ENCODE data around the gene ZNF500.
"Not testable (repeated sequence)": the region's sequence is repeated elsewhere in the genome, so short reads cannot be mapped to it uniquely, and the experiment has no call there.

ZNF500 gene

DNA sequence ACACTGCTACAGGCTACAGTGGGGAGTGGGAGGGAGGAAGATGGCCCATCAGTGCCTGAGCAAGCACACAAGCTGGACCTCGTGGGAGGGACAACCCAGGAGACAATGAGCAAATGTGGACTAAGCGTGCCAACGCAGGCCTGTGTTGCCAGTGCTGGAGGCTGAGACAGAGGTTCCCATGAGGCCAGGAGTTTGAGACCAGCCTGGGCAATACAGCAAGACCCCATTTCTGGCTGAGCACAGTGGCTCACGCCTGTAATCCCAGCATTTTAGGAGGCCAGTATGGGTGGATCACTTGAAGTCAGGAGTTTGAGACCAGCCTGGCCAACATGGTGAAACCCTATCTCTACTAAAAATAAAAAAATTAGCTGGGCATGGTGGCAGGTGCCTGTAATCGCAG, 28.6 kb downstream of the ZNF500 start:
- not testable (repeated sequence) for DNase-seq

DNA sequence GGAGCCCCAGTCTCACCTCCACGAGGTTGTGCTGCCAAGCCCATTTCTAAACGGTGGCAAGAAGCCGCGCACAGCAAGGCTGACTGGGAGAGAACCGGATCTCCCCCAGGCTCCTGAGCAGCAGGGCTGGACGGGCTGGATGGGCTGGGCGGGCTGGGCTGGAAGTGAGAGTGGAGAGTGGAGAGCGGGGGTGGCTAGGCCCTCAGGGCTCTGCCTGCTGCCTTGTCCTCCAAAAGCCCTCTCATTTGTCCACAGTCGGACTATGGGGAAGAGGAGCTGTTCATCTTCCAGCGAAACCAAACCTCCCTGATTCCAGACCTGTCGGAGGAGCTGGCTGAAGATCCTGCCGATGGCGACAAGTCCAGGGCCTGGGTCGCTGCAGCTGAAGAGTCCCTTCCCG, 29.4 kb downstream of the ZNF500 start:
- DNase-seq, result no peak

DNA sequence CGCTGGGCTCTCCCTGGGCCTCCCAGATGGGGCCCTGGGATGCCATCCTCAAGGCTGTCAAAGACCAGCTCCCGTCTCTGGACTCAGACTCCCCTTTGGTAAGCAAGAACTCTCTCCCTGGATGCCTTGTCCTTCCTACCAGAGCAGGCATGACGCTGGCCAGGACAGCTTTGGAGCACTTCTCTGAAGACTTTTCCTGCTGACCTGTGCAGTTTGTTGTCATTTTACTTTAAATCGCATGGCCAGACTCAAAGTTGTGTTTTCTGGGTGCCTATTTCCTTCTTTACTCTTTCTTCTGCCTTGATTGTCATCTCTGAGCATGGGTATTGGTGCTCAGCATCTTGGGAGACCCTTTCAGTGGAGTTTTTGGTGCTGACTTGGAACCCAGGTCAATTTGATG, 30.4 kb downstream of the ZNF500 start:
- no peak for DNase-seq

GRCh38 chr16:4734730-4735535, 32.0 kb downstream of the ZNF500 start:
- DNase-seq, result peak; percentile 62

GRCh38 chr16:4734063-4734729, 32.8 kb downstream of the ZNF500 start, which contains the start of the genes ANKS3 and DNAAF8:
ANKS3 (minus strand) TSS chr16:4734271; CDS start chr16:4730149, 4,122 bp downstream.
DNAAF8 (plus strand) TSS chr16:4734537; CDS start chr16:4736515, 1,978 bp downstream.
- peak; percentile 90 for DNase-seq

DNA sequence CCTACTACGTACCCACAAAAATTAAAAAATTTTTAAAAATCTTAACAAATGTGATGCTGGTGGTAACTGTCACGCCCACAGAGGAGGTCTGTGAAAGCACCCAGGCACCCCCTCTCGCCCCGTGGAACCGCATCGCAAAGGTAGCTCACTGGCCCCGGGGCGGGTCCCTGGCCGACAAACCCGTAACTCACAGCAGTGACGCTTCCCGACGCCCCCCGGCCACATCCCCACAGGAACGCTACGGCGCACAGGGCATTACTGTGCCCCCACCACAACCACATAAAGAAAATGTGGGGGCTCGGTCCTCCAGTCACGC, 33.3 kb downstream of the ZNF500 start:
- peak; percentile 62 for DNase-seq

DNA sequence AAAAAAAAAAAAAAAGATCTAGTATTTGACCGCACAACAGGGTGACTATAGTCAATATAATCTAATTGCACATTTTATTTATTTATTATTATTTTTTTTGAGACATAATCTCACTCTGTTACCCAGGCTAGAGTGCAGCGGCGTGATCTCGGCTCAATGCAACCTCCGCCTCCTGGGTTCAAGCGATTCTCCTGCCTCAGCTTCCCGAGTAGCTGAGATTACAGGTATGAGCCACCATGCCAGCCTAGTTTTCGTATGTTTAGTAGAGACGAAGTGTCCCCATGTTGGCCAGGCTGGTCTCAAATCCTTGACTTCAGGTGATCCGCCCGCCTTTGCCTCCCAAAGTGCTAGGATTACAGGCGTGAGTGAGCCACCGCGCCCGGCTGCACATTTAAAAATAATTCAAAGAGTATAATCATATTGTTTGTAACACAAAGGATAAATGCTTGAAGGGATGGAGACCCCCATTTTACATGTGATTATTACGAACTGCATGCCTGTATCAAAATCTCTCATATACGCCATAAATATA, 33.7 kb downstream of the ZNF500 start:
- DNase-seq, result no peak

DNA sequence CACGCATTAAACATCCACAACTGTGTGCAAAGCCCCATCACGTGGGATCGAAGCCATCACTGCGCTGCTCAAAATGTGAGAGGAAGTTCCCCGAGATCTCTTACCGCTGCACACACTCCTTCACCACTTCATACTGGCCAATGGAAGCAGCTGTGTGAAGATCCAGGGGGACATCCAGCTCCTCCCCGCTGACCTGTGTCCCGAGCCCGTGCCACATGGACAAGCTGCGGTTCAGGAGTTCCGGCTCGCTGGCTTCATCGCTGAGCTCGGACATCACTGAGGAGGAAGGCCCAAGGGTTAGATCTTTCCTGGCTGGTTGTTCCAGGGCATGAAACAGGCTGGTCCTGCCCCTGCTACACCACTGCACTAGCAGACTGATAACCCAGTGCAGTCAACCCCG, 37.1 kb downstream of the ZNF500 start:
- DNase-seq, result no peak

DNA sequence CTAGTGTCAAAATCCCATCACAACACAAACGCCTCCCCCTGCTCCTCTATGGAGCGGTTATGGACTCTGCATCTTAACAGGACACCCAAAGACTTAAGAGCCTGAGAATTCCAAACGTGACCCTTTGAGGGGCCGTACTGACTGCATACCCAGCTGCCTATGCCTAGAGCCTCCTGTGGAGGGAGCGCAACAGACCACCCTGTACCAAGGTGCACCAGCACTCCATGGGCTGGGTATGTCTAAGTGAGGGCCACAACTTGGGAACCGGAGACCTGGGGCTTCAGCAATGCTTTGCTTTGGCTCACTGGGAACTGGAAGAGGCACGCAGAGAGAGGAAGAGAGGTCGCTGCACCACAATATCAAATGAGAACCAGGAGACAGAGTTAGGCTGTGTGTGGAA, 38.3 kb downstream of the ZNF500 start:
- DNase-seq, result no peak

GRCh38 chr16:4726616-4727015, 40.3 kb downstream of the ZNF500 start:
- no peak for DNase-seq

DNA sequence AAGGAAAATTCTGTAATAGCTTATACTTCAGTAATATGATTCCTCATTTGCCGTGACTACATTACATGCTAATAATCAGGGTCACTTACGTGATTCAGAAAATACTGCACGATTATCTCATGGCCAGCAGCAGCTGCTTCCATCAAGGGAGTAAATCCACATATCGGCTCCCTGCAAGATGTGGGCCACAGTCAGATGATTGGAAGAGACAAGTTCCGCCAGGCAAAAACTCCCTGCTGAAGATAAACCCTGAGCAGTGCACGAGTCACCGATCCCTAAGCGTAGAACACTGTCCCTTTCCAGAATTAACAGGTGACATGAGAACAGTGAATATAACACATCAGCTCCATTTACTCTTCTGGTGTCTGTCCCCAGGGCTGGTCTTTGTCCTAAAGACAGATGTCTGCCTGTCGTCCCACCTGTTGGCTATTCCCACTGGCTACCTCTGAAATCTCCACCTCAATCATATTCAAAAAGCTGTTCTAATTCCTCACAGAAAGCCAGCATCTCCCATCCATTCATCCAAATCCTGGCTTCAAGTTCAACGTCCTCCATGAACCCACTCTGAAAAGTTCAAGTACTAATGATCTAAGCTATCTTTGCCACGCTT, 42.2 kb downstream of the ZNF500 start:
- DNase-seq, result no peak

DNA sequence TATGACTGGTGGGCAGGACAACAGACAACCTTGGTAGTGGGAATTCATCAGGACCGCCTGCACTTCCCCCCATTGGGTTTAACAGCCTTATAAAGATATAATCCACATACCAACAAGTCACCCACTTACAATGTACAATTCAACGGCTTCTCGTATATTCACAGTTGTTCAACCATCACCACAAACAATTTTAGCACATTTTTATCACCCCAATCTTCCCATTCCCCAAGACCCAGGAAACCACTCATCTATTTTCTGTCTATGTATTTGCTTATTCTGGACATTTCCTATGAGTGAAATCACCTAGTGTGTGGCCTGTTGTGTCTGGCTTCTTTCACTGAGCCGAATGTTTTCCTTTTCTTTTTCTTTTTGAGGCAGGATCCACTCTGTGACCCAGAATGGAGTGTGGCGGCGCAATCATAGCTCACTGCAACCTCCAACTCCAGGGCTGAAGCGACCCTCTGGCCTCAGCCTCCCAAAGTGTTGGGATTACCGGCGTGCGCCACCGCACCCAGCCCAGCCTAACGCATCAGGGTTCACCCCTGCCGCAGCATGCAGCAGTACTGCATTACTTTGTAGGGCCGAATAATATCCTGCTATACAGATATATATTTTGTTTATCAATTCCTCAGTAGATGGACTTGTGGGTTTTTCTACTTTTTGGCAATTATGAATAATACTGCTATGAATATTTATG, 43.7 kb downstream of the ZNF500 start:
- DNase-seq, result no peak

- DNase-seq, result no peak
Observed at GRCh38 chr16:4718466-4718865, 48.5 kb downstream of the ZNF500 start.

- no peak for DNase-seq
Observed at GRCh38 chr16:4714996-4715395, 52.0 kb downstream of the ZNF500 start.

DNA sequence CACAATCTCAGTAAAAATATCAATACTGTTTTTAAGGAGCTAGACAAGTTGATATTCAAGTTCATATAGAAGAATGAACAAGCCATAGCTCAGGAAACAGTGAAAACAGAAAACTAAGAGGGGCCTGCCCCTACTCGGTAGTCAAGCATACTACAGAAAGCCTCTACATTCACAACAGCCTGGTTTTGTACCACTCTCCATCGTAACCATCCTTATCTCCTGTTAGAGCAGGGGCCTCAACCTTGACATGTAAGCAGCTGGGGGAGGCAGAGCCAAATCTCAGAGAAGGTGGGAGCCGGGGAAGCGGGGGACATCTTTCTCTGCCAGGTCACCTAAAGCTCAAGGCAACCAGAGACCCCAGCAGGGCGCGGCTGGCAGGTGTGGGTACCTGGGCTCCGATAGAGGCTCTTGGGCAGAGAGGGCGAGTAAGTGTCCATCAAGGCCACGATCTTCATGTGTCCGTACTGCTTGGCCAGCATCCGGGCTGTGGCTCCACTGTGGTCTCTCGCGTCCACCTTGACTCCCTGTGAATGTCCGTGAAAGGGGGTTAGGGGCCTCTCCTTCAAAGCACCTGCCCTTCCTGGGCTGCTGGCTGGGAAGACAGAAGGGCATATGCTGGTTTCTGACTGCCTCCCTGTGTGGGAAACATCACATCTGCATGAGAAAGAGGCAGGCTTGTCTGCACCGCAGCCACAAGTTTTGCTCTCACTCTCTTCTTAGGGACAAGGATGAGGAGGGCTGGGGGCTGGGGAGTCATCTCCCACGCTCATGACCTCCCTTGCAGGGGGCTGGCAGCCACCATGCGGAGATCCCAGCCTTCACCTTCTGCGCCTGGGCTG, 53.1 kb downstream of the ZNF500 start:
- no peak for DNase-seq

DNA sequence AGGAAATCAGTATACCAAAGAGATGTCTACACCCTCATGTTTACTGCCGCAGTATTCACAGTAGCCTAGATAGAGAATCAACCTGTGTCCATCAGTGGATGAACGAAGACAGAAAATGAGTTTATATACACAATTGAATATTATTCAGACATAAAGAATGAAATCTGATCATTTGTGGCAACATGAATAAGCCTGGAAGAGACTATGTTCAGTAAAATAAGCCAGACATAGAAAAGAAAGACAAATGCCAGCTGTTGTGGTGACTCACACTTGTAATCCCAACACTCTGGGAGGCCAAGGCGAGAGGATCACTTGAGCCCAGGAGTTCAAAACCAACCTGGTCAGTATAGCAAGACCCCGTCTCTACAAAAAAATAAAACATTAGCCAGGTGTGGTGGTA, 57.5 kb downstream of the ZNF500 start:
- no peak for DNase-seq

DNA sequence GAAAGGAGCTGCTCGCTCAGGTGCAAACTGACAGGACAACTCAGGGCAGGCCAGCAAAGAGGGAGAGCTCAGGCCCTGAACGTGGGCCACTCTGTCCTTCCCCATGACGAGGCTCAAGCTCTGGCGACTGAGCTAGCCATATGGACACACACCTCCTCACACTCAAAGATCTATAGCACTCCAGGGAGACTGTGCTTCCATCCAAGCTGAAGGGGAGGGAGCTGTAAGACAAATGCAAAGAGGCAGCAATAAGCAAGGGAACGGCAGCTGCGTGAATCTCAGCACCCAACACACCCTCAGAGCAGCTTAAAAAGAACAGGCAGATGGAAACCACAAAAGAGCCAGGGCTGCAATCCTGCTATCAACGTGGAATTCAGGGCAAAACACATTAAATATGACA, 60.1 kb downstream of the ZNF500 start:
- no peak for DNase-seq

DNA sequence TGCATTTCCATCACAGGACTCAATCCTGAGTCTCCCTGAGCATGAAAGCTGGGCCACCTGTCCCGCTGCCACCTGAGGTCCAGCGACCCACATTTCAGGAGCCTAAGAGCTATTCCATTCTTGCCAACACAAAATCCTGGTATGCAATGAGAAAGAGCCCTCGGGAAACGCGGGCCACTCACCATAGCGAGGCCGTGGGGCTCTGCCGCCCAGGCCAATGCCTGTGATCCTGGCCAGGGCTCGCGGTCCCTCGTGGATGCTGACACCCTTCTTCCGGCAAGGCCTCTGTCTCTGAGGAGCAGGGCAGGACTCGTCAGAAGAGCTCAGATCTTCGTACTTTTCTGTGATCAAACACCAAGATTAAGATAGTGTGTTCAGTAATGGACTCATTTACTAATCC, 62.0 kb downstream of the ZNF500 start:
- DNase-seq, result no peak

GRCh38 chr16:4704491-4704890, 62.5 kb downstream of the ZNF500 start:
- DNase-seq, result no peak

DNA sequence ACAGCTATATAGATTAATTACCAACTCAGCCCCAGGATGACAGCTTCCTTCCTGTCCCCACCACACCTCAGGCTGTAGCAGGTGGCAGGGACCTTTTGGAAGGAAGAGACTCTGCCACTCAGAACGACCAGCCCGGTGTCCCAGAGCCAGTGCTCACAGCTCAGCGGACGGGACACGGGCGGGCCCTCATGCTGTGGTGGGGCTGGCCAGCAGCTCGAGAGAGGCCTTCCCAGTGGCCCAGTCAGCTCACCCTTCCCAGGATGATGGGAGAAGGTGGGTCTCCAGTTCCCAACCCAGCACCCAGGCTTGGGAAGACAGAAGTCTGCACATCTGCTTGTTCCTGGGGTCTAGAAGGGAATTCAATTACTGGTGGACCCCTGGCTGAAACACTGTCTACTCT, 63.1 kb downstream of the ZNF500 start:
- no peak for DNase-seq

DNA sequence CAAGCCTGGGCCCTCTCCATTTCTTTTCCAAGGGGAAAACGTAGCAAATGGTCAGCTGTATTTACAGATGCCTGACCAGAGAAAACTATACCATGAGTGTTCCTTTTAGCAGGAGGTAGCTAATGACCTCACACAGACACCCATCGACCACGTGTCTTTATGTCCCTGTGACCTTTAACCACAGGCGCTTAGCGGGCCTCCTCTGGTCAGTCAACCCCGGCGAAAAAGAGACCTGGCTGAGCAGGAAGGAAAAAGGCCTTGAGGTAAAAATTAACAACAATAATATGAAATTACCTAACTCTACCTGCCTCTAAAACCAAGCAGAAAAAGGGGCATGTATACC, 64.5 kb downstream of the ZNF500 start:
- no peak for DNase-seq

GRCh38 chr16:4701791-4702465, 65.0 kb downstream of the ZNF500 start:
- DNase-seq, result no peak

All from NCI-H1092 treated with DMSO at 0.1 percent for 48 hours (cell line).